Pancreas (tissue), 10 donors: Measurements from ENCODE around the gene LTBP4. TPM values are rescaled to one million over a fixed set of nuclear protein-coding genes. Genes with fewer than 3 reads are reported as not detected.

Source experiments
- ATAC-seq, 4 donors: fragments of 200-7000 bp; cut with Tn5 transposase; one replicate each; pipeline versions ENCODE4 v1.8.0 to v1.9.1; 2020; ENCODE audit warnings: mild to moderate bottlenecking in 4 of 4, moderate library complexity in 4 of 4
- DNase-seq, 6 donors: peaks; one replicate each; pipeline ENCODE4 v3.0.0-alpha.2; 2020
- FAIRE-seq: peaks from 2 replicates; lab custom pipeline; 2012; peaks lifted over from hg19 to GRCh38; lab: Jason Lieb, UNC
- H3K27ac ChIP-seq, 4 donors: fragments of 200-600 bp; sonication (generic); 1 replicate in 3 of 4; 2 replicates in 1 of 4; pipeline versions ENCODE4 v1.5.0 to v1.8.0; 2020
- H3K27me3 ChIP-seq, 4 donors: fragments of 200-600 bp; one replicate each; pipeline ENCODE4 v1.8.0; 2021
- H3K36me3 ChIP-seq, 3 donors: fragments of 200-600 bp; sonication (generic) in 1 of 3; one replicate each; pipeline versions ENCODE4 v1.5.0 to v1.8.0; 2020 to 2021
- H3K4me1 ChIP-seq, 3 donors: fragments of 200-600 bp; one replicate each; pipeline ENCODE4 v1.8.0; 2021
- H3K4me3 ChIP-seq, 4 donors: fragments of 200-600 bp; sonication (generic) in 2 of 4; one replicate each; pipeline versions ENCODE4 v1.5.0 to v1.8.0; 2020 to 2021
- H3K9me3 ChIP-seq, 4 donors: fragments of 200-600 bp; one replicate each; pipeline ENCODE4 v1.8.0; 2021
- WGBS, 2 donors: extraction: QIAGEN DNeasy Blood & Tissue Kit; methylation state at CpG; one replicate each; pipeline ENCODE4 v1.1.7; 2013; 5-methylcytosine and 5-hydroxymethylcytosine counted together
- intact Hi-C, 3 donors: fragments of 100-400 bp; cut with DNase I; formaldehyde crosslinking; loops; one replicate each; pipeline versions ENCODE4 v1.11.1 to v1.14.2; 2022
- polyA plus RNA-seq, 2 donors: library from polyadenylated mRNA; stranded (reverse); fragments of 200-250 nt; gene quantifications; one replicate each; pipeline ENCODE4 v1.2.3, GENCODE V29; 2013
- total RNA-seq, 6 donors: library from RNA; stranded (reverse); fragmentation: NEBNext Ultra II Directional in 4 of 6; extraction: Animal tissue kit (Norgen Biotek cat#: 25700) in 4 of 6; gene quantifications; one replicate each; pipeline versions ENCODE4 v1.2.1 to v1.2.4, GENCODE V29; 2021 to 2023
- TF ChIP-seq, protein P1 (sequence below), 4 donors: fragments of 200-600 bp; sonication (generic) in 3 of 4; IDR thresholded peaks; one replicate each; pipeline versions ENCODE4 v1.5.0 to v1.8.0; 2021; ENCODE audit warnings: antibody characterized with exemption in 4 of 4
- donor health status: healthy with polysubstance abuse.
- donor health status: DM: no; HTN: no; CAD: no; lungs with moderate emphysema.
- donor health status: DM: no; HTN: no; CAD: no.
- donor health status: control.
- donor health status: control.
- donor health status: Bipolar disorder and iron deficiency.
- donor health status: DM: yes; HTN: yes; CAD: no.
- donor health status: DM: no; HTN: no; CAD: no.
- donor health status: DM: no; HTN: no; CAD: no.
- donor health status: DM: yes; HTN: yes; CAD: no.

LTBP4 gene
- total and polyA plus RNA-seq, 8 donors, result 18.7 to 48.9 (median 28.2) TPM

DNA sequence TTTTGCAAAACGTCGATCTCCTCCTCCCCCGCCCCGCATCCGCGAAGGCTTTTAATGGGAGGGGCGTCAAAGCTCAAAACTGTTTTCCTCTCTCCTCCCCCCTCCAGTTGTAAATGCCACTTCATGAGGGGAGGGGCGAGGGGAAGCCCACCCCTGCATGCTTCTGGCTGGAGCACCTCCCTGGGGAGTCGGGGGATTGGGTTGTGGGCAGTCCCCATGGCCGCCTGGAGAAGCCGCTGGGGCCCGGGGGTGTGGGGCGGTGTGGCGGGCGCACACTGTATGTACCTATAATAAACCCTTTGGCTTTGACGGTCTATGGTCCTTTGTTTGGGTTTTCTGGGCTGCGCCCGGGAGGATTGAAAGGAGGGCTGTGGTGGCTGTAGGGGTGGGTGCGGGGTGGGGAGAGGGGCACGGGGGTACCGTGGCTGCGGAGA is 25.0 kb upstream of the LTBP4 start:
- peak overlapping the region; percentile 43 to 83 (median 76) for H3K4me3 ChIP-seq
- H3K36me3 ChIP-seq, result peaks cover 0 to 10% (median 3%) of the 10 kb centered on the region in 3 donors
- peak overlapping the region in 1 of 4 donors; percentile 56 for H3K27ac ChIP-seq
- TF ChIP-seq, protein P1, sequence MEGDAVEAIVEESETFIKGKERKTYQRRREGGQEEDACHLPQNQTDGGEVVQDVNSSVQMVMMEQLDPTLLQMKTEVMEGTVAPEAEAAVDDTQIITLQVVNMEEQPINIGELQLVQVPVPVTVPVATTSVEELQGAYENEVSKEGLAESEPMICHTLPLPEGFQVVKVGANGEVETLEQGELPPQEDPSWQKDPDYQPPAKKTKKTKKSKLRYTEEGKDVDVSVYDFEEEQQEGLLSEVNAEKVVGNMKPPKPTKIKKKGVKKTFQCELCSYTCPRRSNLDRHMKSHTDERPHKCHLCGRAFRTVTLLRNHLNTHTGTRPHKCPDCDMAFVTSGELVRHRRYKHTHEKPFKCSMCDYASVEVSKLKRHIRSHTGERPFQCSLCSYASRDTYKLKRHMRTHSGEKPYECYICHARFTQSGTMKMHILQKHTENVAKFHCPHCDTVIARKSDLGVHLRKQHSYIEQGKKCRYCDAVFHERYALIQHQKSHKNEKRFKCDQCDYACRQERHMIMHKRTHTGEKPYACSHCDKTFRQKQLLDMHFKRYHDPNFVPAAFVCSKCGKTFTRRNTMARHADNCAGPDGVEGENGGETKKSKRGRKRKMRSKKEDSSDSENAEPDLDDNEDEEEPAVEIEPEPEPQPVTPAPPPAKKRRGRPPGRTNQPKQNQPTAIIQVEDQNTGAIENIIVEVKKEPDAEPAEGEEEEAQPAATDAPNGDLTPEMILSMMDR (IDR thresholded peaks at IDR 0.05), result no peak
- DNase-seq (peak in 1 of 6 donors; percentile 58), ATAC-seq (peak; percentile 3 to 12 (median 6)), FAIRE-seq (no peak)
- no peaks in the 10 kb centered on the region for H3K9me3 ChIP-seq
- intact Hi-C loops, result no loop called here
- H3K27me3 ChIP-seq, result no peaks in the 10 kb centered on the region
- peaks cover 0 to 3% (median 0%) of the 10 kb centered on the region in 3 donors for H3K4me1 ChIP-seq
- 5 to 6% methylated on average over 22 of the region's 22 CpGs for WGBS, 2 donors

DNA sequence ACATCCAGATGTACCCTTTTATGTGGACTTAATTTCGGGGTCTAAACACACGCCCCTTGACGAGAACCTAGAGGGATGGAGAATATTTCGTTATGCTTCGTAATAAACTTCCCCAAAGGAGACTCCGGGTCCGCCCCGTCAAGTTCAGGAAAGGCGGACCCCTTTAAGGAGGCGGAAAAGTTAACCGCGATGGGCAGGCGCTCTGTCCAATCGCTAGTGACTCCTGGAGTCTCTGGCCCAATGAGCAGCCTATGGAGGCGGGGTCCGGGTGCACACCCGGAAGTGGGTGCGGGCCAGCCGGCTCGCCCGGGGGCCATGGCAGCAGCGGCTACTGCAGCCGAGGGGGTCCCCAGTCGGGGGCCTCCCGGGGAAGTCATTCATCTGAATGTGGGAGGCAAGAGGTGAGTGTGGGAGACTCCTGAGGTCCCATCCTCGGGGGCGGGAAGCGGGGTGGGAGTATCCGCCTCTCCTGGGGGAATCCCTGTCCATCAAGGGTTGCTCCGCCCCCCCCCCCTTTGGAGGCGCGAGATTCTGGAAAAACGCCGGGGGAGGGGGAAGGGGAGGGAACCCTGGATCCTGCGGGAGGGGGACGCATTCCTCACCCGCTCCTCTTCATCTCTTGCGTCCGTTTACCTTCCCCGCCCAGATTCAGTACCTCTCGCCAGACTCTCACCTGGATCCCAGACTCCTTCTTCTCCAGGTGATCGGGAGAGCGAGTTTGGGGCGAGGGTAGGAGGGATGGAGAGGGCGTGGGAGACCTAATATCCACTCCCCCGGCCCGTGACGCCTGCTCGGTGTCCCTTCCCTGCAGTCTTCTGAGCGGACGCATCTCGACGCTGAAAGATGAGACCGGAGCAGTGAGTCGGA is 24.4 kb upstream of the LTBP4 start, which contains the start of gene SHKBP1:
Gene SHKBP1, plus strand, starts transcription at position 289 of the 867 bp plus-strand sequence. Its CDS starts 27 bp downstream, at position 316.
- ATAC-seq (peak; percentile 99 to 100 (median 99)), DNase-seq (peak; percentile 92 to 97 (median 94)), FAIRE-seq (no peak)
- Histone ChIP-seq H3K9me3 (no peaks in the 10 kb centered on the region), H3K27me3 (no peaks in the 10 kb centered on the region), H3K36me3 (peaks cover 0 to 12% (median 3%) of the 10 kb centered on the region in 3 donors), H3K4me1 (peaks cover 0 to 3% (median 0%) of the 10 kb centered on the region in 3 donors), H3K27ac (peak within 1 kb of the TSS in 3 of 4 donors; percentile 33 to 73 (median 56)), H3K4me3 (peak within 1 kb of the TSS; percentile 43 to 83 (median 76))
- TF ChIP-seq, protein P1 (IDR thresholded peaks at IDR 0.05), result no peak
- intact Hi-C loops, result no loop called here
- 1% methylated on average over 43 to 51 of the region's 55 CpGs for WGBS, 2 donors

DNA sequence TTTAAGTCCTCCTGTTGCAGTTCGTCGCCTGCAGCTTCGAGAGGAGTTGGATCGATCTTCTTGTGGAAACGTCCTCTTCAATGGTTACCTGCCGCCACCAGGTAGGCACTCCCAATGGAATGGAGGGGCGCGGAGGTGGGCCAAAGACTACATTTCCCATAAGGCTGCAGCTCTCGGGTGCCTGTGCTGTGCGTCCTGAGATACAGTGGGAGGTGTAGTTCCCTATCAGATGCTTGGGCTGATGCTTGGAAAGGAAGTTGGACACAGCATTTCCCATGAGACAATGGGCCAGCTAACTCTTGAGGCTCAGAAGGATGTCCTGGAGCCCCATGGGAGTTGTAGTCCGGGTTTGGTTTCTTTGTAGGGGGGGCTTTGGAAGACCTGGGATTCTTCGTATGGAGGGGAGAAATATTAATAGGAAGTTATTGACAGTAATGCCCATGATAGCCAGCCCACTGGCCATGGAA is 22.7 kb upstream of the LTBP4 start:
- no peak for ATAC-seq

DNA sequence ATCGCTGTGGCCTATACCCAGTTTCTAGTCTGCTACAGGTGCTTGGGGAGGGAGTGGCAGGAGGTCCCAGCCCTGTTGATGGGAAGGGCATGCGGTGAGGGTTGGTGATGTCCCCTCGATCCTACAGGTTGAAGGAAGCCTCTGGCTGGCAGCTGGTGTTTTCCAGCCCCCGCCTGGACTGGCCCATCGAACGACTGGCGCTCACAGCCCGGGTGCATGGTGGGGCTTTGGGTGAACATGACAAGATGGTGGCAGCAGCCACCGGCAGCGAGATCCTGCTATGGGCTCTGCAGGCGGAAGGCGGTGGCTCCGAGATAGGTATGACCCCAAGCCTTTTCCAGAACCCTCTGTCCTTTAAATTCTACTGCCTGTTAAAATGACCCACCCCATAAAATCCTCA is 20.6 kb upstream of the LTBP4 start:
- Histone ChIP-seq H3K36me3 (peaks cover 0 to 24% (median 3%) of the 10 kb centered on the region in 3 donors), H3K27ac (no peak overlapping the region), H3K4me1 (peaks cover 0 to 3% (median 0%) of the 10 kb centered on the region in 3 donors), H3K4me3 (no peak overlapping the region), H3K9me3 (no peaks in the 10 kb centered on the region), H3K27me3 (no peaks in the 10 kb centered on the region)
- intact Hi-C loops, result no loop called here
- 94 to 95% methylated on average over 13 of the region's 13 CpGs for WGBS, 2 donors
- TF ChIP-seq, protein P1 (IDR thresholded peaks at IDR 0.05), result no peak
- ATAC-seq, result no peak
- FAIRE-seq, result no peak
- no peak for DNase-seq

More for the DNA sequence above, 22.7 kb upstream of the LTBP4 start:
- DNase-seq (no peak), FAIRE-seq (no peak)
- Histone ChIP-seq H3K36me3 (peaks cover 0 to 18% (median 3%) of the 10 kb centered on the region in 3 donors), H3K4me1 (peaks cover 0 to 3% (median 0%) of the 10 kb centered on the region in 3 donors), H3K9me3 (no peaks in the 10 kb centered on the region), H3K27me3 (no peaks in the 10 kb centered on the region), H3K4me3 (no peak overlapping the region), H3K27ac (no peak overlapping the region)
- TF ChIP-seq, protein P1 (IDR thresholded peaks at IDR 0.05), result no peak
- 86 to 87% methylated on average over 12 of the region's 12 CpGs for WGBS, 2 donors
- intact Hi-C loops, result no loop called here
